ENCODE results near the gene SOX6. TPM values are rescaled to one million over a fixed set of nuclear protein-coding genes. Genes with fewer than 3 reads are reported as not detected.

Gene SOX6
- total RNA-seq, 1 donor from 2014 or later, result 24.9 TPM

- H3K9me3 Mint-ChIP-seq, result peaks cover 24% of the 10 kb centered on the region
- no peaks in the 10 kb centered on the region for H3K36me3 Mint-ChIP-seq
- DNase-seq (ENCODE audit: extremely low spot score, unreplicated experiment), result no peak
- no peak overlapping the region for H3K4me3 Mint-ChIP-seq
- TF ChIP-seq CTCF (conservative IDR thresholded peaks at IDR 0.05), result no peak
- peaks cover 4% of the 10 kb centered on the region for H3K4me1 Mint-ChIP-seq (ENCODE audit: unreplicated experiment)
- H3K27ac Mint-ChIP-seq, result no peak overlapping the region
- H3K27me3 Mint-ChIP-seq, result no peaks in the 10 kb centered on the region
Measured at GRCh38 chr11:15942936-15943335, 413.4 kb downstream of the SOX6 start.

GRCh38 chr11:15942126-15942525 lies 414.2 kb downstream of the SOX6 start:
- no peaks in the 10 kb centered on the region for H3K27me3 Mint-ChIP-seq
- H3K27ac Mint-ChIP-seq, result no peak overlapping the region
- no peak for DNase-seq (ENCODE audit: extremely low spot score, unreplicated experiment)
- TF ChIP-seq CTCF (conservative IDR thresholded peaks at IDR 0.05), result no peak
- no peak overlapping the region for H3K4me3 Mint-ChIP-seq
- H3K4me1 Mint-ChIP-seq (ENCODE audit: unreplicated experiment), result peaks cover 4% of the 10 kb centered on the region
- H3K36me3 Mint-ChIP-seq, result no peaks in the 10 kb centered on the region
- H3K9me3 Mint-ChIP-seq, result peaks cover 19% of the 10 kb centered on the region

GRCh38 chr11:15941206-15941770 lies 415.1 kb downstream of the SOX6 start:
- Mint-ChIP-seq H3K4me3 (no peak overlapping the region), H3K36me3 (no peaks in the 10 kb centered on the region), H3K4me1 (ENCODE audit: unreplicated experiment) (peaks cover 4% of the 10 kb centered on the region), H3K9me3 (peaks cover 15% of the 10 kb centered on the region), H3K27me3 (no peaks in the 10 kb centered on the region), H3K27ac (no peak overlapping the region)
- no peak for DNase-seq (ENCODE audit: extremely low spot score, unreplicated experiment)
- TF ChIP-seq CTCF (conservative IDR thresholded peaks at IDR 0.05), result peak; percentile 83

DNA sequence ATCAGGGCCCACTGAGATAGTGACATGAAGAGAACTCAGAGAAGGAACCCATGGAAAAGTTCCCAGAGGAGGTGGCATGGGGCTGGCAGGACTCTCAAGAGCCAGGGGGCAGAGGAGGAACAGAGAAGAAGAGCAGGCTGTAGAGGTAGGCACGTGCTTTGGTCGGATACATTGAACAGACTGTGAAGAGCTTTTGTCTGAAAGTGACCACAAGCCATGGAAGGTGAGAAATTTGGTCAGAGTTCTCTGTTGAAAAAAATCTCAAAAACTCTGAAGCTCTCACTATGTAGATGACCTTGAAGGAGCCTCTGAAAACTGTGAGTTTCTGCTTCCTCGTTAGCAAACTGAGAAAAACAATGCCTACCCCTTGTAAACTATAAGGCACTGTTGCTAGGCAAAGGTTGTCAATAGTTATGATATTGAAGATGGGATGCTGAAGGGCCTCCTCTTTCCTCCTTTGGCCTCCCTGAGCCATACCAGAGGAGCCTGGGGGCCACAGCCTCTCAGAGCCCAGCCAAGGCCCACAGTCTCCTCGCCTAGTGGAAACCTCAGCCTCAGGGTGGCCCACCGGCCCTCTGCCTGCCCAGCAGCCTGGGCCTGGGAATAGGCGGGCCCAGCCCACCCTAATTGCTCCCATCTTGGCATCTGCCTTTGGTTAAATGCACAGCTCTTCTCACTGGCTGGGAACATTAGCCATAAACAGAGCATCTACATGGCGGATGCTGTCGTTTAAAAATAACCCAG lies 415.7 kb downstream of the SOX6 start:
- no peak overlapping the region for H3K4me3 Mint-ChIP-seq
- DNase-seq (ENCODE audit: extremely low spot score, unreplicated experiment), result no peak
- no peaks in the 10 kb centered on the region for H3K27me3 Mint-ChIP-seq
- peaks cover 15% of the 10 kb centered on the region for H3K9me3 Mint-ChIP-seq
- H3K27ac Mint-ChIP-seq, result no peak overlapping the region
- H3K4me1 Mint-ChIP-seq (ENCODE audit: unreplicated experiment), result peaks cover 4% of the 10 kb centered on the region
- H3K36me3 Mint-ChIP-seq, result no peaks in the 10 kb centered on the region
- TF ChIP-seq CTCF (conservative IDR thresholded peaks at IDR 0.05), result no peak

DNA sequence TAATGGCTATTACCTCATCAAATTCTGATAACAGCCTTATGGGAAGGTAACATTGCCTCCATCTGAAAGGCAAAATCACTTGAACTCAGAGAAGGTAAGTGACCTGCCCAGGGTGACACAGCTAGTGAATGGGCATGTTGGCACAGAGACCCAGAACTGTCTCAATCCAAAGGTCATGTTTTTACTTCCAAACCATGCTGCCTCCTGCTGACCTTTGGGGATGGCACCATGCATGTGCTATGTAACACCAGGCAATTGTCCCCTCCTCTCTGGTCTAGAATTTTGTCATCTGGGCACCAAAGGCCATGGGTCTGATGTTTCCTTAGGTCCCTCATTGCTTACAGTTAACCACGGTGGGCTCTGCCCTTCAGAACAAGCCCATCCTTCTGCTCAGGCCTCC lies 417.4 kb downstream of the SOX6 start:
- TF ChIP-seq CTCF (conservative IDR thresholded peaks at IDR 0.05), result no peak
- no peak for DNase-seq (ENCODE audit: extremely low spot score, unreplicated experiment)
- H3K27ac Mint-ChIP-seq, result no peak overlapping the region
- no peak overlapping the region for H3K4me3 Mint-ChIP-seq
- H3K27me3 Mint-ChIP-seq, result peaks cover 3% of the 10 kb centered on the region
- H3K36me3 Mint-ChIP-seq, result no peaks in the 10 kb centered on the region
- H3K9me3 Mint-ChIP-seq, result peaks cover 9% of the 10 kb centered on the region
- H3K4me1 Mint-ChIP-seq (ENCODE audit: unreplicated experiment), result peaks cover 4% of the 10 kb centered on the region

Data from type B pancreatic cell (in vitro differentiated cells).